Stimulated activated CD8-positive, alpha-beta memory T cell treated with anti-CD3 and anti-CD28 coated beads, Interleukin-2, amount 100 ng/mL, for 48 hours (primary cell): ENCODE results near the gene TEPSIN.
A peak's percentile ranks its signal among the peaks of the same experiment; 100 is the strongest.
"Not testable (repeated sequence)": the region's sequence is repeated elsewhere in the genome, so short reads cannot be mapped to it uniquely, and the experiment has no call there.

Source experiments
- DNase-seq, 2 donors: peaks; one replicate each; pipeline ENCODE4 v3.0.0-alpha.2; 2020; ENCODE audit warnings: low read depth in 2 of 2

TEPSIN gene

GRCh38 chr17:81236784-81237183, 2.1 kb downstream of the TEPSIN start:
- no peak for DNase-seq

- no peak for DNase-seq
Observed at GRCh38 chr17:81235822-81236740, 2.8 kb downstream of the TEPSIN start.

DNA sequence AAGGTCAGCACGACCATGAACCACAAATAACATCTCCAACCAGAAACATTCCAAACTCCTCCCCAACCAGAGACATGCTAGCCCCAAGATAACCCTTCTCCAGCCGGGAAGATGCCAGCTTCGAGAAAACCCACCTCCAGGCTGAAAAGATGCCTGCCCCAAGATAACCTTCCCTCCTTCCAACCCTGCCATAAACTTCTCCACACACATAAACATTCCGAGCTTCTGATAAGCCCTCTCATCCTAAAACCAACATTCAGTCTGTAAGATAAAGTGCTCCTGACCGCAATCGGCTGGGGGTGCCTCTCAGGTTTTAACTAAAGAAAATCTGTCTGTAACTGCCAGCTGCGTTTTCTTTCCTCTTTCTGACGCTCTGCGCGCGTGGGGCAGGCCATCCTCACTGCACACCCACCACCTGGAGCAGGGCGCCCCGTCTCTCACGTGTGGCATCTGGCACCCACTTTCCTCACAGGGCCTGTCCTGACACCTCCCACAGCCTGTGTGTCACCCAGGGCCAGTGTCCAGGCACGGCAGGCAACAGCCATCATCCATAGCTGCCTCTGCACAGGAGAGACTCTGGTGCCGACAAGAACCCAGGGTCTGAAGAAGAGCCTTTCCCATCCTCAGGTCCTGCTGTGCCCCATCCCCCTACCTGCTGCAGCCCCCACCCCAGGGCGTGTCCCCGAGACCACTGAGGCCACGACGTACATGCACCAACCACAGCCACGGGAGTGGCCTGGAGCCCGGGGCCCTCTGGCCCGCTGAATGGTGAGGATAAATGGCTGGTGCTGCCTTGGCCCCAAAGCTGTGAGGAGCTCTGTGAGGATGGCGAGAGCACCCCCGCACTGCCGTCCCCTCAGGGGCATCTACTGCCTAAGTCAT, 3.7 kb downstream of the TEPSIN start:
- no peak for DNase-seq

GRCh38 chr17:81234506-81234855, 4.4 kb downstream of the TEPSIN start:
- no peak for DNase-seq

GRCh38 chr17:81233811-81234505, 4.9 kb downstream of the TEPSIN start:
- no peak for DNase-seq

DNA sequence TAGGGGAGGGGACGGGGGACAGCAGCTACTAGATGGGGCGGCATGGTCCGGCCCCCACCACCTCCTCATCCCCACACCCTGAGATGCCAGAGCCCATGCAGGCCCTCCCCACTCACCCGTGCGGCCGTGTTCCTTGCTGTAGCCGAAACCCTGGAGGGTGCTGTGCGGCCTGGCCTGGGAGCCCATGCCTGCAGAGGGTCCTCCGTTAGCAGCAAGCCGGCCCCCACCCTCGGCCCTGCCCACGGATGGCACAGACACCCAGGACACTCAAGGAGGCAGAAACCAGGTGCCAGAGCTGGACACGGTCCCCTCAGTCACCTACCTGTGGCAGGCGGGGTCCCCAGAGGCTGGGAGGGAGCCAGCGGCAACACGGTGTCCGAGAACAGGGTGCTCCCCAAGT, 5.5 kb downstream of the TEPSIN start:
- DNase-seq = no peak

DNA sequence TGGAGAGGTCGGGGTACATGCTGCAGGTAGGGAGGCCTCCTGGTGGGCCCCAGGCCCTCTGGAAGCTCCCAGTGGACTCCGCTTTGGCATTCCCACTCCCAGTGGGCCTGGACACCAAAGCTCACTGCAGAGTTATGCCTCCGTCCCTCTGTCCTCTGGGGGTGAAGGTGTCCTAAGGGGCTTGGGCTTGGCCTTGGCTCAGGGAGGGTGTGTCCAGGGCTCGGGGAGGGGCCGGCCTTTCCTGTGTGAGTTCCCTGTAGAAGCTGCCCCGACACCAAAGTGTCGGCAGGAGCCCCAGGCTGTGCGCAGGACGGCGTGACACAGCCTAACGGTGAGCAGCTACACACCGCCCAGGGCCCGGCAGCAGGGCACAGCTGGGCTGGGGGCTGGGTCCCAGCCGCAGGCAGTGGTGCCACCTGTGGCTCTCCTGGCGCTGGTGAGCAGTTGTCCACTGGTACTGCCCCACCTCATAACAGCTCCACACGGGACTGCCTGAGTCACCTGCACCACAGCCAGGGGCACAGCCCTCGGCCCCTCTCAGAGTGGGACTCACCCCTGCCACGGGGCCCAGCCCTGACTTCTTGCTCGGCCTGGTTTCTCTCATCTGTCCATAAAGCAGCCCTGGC, 6.1 kb downstream of the TEPSIN start:
- DNase-seq = no peak

- no peak for DNase-seq
Observed at GRCh38 chr17:81231766-81232581, 6.9 kb downstream of the TEPSIN start.

DNA sequence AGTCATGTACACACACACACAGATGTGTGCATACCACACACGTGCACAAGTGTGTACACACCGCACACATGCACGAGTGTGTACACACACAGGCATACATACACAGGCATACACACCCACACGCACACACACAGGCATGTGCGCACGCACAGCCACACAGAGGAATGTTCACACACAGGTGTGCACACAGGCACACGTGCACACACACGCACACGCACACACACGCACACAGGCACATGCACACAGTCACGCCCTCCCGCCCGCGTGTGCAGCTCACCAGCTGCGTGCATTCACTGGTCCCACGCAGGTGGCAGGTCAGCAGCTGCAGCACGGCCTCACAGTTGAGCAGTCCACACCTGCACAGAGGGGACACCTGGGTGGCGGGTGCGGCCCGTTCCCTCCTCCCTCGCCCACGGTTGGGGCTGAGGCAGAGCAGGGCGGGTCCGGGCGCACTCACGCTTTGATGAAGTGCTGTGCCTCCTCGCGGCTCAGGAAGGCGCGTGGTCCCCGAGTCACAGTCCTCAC, 7.7 kb downstream of the TEPSIN start:
- DNase-seq = no peak

- DNase-seq = no peak
Observed at GRCh38 chr17:81230043-81230820, 8.6 kb downstream of the TEPSIN start.

DNA sequence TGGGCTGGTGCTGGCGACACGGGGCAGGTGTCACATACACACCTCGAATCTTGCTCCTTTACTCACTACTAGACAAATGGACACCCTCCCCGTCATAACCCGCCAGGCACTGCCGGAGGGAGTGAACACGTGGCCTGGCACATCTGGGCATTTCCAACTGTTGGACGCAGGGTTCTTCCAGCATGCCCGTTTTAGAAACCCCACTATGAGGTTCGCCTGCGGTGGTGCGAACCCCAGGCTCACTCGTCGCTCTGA, 9.3 kb downstream of the TEPSIN start:
- DNase-seq = no peak

DNA sequence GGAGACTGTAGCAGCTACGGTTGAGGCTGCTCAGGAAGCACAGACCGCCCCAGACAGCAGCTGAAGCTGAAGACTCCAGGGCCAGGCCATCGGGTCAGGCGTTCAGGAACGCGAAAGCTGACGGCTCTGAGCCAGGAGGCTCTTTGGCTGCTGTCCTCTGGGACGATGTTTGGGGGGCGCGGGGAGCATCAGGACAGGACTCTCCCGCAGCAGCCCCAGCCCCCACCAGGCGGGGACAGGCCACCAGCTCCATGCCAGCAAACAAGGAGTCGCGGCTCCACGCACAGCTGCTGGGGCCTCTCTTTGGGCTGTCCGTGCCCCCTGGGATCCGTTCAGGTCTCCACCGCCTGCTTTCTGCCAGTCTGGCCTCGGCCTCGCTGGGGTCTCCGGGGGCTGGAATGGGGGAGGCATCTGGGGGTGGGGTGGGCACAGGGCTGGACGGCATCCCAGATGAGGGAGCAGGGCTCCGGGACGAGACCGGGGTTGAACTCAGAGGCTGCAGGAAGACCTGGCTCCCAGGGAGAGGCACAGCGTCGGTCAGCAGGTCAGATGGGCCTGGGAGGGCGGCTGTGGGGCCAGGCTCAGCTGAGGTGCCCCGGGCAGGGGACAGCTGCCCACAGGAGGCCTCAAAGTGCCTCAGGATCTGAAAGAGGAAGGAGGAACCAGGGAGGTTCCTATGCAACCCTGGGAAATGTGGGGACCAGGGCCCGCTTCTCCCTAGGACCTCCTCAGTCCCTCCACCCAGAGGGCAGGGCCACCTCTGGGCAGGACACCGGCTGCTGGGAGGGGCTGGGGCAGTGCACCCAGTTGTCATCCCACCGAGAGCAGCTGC, 9.8 kb downstream of the TEPSIN start:
- no peak for DNase-seq

DNA sequence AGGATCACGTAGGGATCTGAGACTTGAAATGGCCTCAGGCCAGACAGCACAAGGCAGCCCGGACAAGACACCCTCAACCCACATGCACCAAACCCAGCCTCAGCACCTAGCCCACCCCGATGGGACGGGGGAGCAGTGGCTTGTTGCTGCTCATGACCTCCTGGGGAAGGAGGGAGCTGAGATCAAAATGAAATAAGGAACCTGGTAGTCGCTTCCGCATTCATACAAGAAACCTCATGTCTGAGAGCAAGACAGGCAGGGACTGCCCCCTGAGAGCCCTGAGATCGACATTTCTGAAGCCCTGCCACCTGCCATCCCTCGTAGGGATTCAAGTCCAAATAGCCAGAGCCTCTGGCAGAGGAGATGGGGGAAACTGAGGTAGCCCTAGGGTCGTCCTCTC, 10.4 kb downstream of the TEPSIN start:
- DNase-seq = no peak

- DNase-seq = not testable (repeated sequence)
Observed at GRCh38 chr17:81227630-81228029, 11.2 kb downstream of the TEPSIN start.

DNA sequence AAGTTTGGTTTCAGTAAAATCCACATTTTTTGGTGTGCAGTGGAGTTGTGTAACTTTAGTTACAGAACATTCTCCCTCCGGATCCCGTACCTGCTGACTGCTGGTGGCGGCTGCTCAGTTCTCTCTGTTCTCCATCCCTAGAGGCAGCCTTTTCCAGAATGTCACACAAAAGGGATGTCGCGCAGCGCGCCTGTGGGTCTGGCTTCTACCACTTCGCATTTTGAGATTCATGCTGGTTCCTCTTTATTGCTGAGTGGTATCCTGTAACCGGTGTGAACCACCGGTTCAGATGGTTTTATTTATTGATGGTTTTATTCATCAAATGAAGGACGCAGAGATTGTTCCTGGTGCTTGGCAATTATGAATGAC, 15.1 kb downstream of the TEPSIN start:
- no peak for DNase-seq

GRCh38 chr17:81222906-81223761, 15.7 kb downstream of the TEPSIN start, which contains the start of gene CEP131:
CEP131 (minus strand) TSS chr17:81222965; CDS start chr17:81220056, 2,909 bp downstream.
- DNase-seq = peak; percentile 99 to 100

DNA sequence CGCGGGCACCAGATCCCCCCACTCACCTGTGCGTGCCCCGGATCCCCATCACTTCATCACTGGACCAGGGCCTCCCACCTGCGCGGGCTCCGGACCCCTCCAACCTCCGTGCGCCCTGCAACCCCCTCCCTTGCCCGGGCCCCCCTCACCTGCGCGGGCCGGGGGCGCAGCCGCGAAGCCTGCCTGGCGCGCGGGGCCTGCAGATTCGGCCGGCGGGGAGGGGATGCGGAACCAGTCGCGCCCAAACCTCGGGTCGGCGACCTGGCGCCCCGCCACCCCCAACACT, 16.3 kb downstream of the TEPSIN start:
- no peak for DNase-seq

GRCh38 chr17:81221842-81222619, 16.8 kb downstream of the TEPSIN start:
- no peak for DNase-seq
